ENCODE data around the gene SH2D2A.

- TF ChIP-seq POLR2A (IDR thresholded peaks at IDR 0.05; ENCODE audit: low read length) (no peak), GATA1 (IDR thresholded peaks at IDR 0.05; ENCODE audit: low read depth, low read length) (no peak)
Measured at GRCh38 chr1:156848461-156849150, 32.0 kb upstream of the SH2D2A start.

All from erythroblast (primary cell).